ENCODE data around the gene GNGT2. TPM values are rescaled to one million over a fixed set of nuclear protein-coding genes. Genes with fewer than 3 reads are reported as not detected.
A peak's percentile ranks its signal among the peaks of the same experiment; 100 is the strongest.

Gene GNGT2
- total and polyA plus RNA-seq, 2 of the 4 experiments (the other 2 are of a cell fraction) = 0.18 to 0.79 TPM

GRCh38 chr17:49180303-49180702, 30.1 kb downstream of the GNGT2 start:
- Histone ChIP-seq H2AK5ac (ENCODE audit: low read depth, low read length) (no peak overlapping the region), H2BK20ac (ENCODE audit: low read depth, low read length) (no peak overlapping the region), H2AFZ (replicated peaks; ENCODE audit: low read length, poor library complexity) (no peak overlapping the region), H3K4me1 (ENCODE audit: control insufficient read depth, insufficient read depth, low read length) (no peaks in the 10 kb centered on the region), H3K23ac (ENCODE audit: low read depth, low read length) (no peak overlapping the region), H2BK120ac (ENCODE audit: low read depth, low read length) (no peak overlapping the region), H4K5ac (ENCODE audit: low read depth, low read length) (no peak overlapping the region), H3K4me3 (ENCODE audit: insufficient read depth, low read depth, low read length) (no peak overlapping the region), H3K27ac (ENCODE audit: insufficient read depth, low read length) (no peak overlapping the region), H3K14ac (replicated peaks; ENCODE audit: low read depth, low read length) (no peak overlapping the region), H3K18ac (ENCODE audit: low read depth, low read length) (no peak overlapping the region), H2AK9ac (replicated peaks; ENCODE audit: low read depth, low read length, poor library complexity) (no peak overlapping the region), H3K27me3 (ENCODE audit: control insufficient read depth, insufficient read depth, low read length) (peaks cover 2% of the 10 kb centered on the region), H3K4me2 (ENCODE audit: low read depth, low read length) (no peak overlapping the region), H3K9ac (ENCODE audit: low read depth, low read length) (no peak overlapping the region), H3K9me1 (ENCODE audit: insufficient read depth, low read length) (no peaks in the 10 kb centered on the region; the same call in 1 of the 2 replicates), H4K91ac (ENCODE audit: insufficient read depth, low read depth, low read length) (no peak overlapping the region), H3K56ac (ENCODE audit: extremely low read depth, insufficient read depth, low read length) (no peak overlapping the region), H2BK5ac (ENCODE audit: low read depth, low read length, poor library complexity, severe bottlenecking) (no peak overlapping the region), H4K20me1 (ENCODE audit: insufficient read depth, low read length) (no peaks in the 10 kb centered on the region), H2BK15ac (ENCODE audit: low read depth, low read length) (no peak overlapping the region), H3K36me3 (ENCODE audit: control insufficient read depth, insufficient read depth, low read length) (no peaks in the 10 kb centered on the region), H4K8ac (ENCODE audit: low read depth in 2 of 2, low read length in 2 of 2) (no peak overlapping the region), H3K4ac (ENCODE audit: low read depth, low read length) (no peak overlapping the region), H3K9me3 (ENCODE audit: control insufficient read depth, insufficient read depth, low read length) (peaks cover 30% of the 10 kb centered on the region), H3K79me1 (ENCODE audit: low read depth in 1 of 2, low read length in 2 of 2) (no peaks in the 10 kb centered on the region)
- ChIA-PET POLR2A (ENCODE audit: unreplicated experiment) (interaction anchor here (0.5 kb wide), 1 partner anchor 69 kb away, joined by 4 read pairs; no protein-coding TSS in a partner anchor), CTCF (interaction anchor here (0.6 to 2.3 kb wide), 8 partner anchors 9 to 48 kb away, joined by 3 to 12 read pairs (median 4); no protein-coding TSS in a partner anchor)
- BruUV-seq (replicated peaks) = no TSS peak
- peak; percentile 85 for ATAC-seq (ENCODE audit: low read depth)
- no CpG with 5 or more reads among the region's 5 CpGs for WGBS, 2 experiments (ENCODE audit: extremely low coverage in 2 of 2, insufficient read length in 1 of 2)
- TF ChIP-seq, protein P1, sequence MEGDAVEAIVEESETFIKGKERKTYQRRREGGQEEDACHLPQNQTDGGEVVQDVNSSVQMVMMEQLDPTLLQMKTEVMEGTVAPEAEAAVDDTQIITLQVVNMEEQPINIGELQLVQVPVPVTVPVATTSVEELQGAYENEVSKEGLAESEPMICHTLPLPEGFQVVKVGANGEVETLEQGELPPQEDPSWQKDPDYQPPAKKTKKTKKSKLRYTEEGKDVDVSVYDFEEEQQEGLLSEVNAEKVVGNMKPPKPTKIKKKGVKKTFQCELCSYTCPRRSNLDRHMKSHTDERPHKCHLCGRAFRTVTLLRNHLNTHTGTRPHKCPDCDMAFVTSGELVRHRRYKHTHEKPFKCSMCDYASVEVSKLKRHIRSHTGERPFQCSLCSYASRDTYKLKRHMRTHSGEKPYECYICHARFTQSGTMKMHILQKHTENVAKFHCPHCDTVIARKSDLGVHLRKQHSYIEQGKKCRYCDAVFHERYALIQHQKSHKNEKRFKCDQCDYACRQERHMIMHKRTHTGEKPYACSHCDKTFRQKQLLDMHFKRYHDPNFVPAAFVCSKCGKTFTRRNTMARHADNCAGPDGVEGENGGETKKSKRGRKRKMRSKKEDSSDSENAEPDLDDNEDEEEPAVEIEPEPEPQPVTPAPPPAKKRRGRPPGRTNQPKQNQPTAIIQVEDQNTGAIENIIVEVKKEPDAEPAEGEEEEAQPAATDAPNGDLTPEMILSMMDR (conservative IDR thresholded peaks at IDR 0.05; ENCODE audit: low read depth, low read length) = peak; percentile 81
- TF ChIP-seq POLR2A (IDR thresholded peaks at IDR 0.05; ENCODE audit: low read depth, low read length) = no peak
- no peak for TF ChIP-seq MAFK (IDR thresholded peaks at IDR 0.05; ENCODE audit: low read depth, low read length)
- no peak for TF ChIP-seq FOS (IDR thresholded peaks at IDR 0.05; ENCODE audit: low read depth, low read length)
- no peak for TF ChIP-seq MXI1 (IDR thresholded peaks at IDR 0.05; ENCODE audit: borderline replicate concordance, low read depth, low read length)
- no peak for TF ChIP-seq NFE2L2 (IDR thresholded peaks at IDR 0.05; ENCODE audit: low read depth, low read length)
- no peak for TF ChIP-seq MAZ (IDR thresholded peaks at IDR 0.05; ENCODE audit: borderline replicate concordance, low read depth, low read length)
- peak; percentile 75 for TF ChIP-seq RAD21 (IDR thresholded peaks at IDR 0.05; ENCODE audit: low read length)
- no peak for TF ChIP-seq USF2 (IDR thresholded peaks at IDR 0.05; ENCODE audit: low read depth, low read length)
- TF ChIP-seq SMC3 (IDR thresholded peaks at IDR 0.05; ENCODE audit: low read depth, low read length) = peak; percentile 69
- no peak for TF ChIP-seq BHLHE40 (IDR thresholded peaks at IDR 0.05; ENCODE audit: low read depth, low read length)
- TF ChIP-seq RCOR1 (IDR thresholded peaks at IDR 0.05; ENCODE audit: insufficient replicate concordance, low read length) = no peak
- in situ Hi-C loops (cut with MboI; ENCODE audit: low sequenced_read_pairs) (no loop called here), dilution Hi-C loops (cut with HindIII; ENCODE audit: low sequenced_read_pairs, unreplicated experiment) (no loop called here), intact Hi-C loops (cut with micrococcal nuclease) (loop anchor here (1.0 to 10.0 kb wide), 2 partner anchors 47 to 116 kb away; no protein-coding TSS in a partner anchor)
- peak; percentile 36 for DNase-seq

All from IMR-90 (cell line).